H1 (cell line): Measurements from ENCODE around the gene OR5AU1. TPM values are rescaled to one million over a fixed set of nuclear protein-coding genes. Genes with fewer than 3 reads are reported as not detected.

Experiments
- BACH1 ChIP-seq: IDR thresholded peaks from 2 replicates; pipeline ENCODE4 v1.6.1; 2012; ENCODE audit warnings: low read length, improper control_type of control experiment
- BRCA1 ChIP-seq: IDR thresholded peaks from 2 replicates; pipeline ENCODE4 v1.6.1; 2012; ENCODE audit warnings: low read depth, low read length, improper control_type of control experiment
- CTBP2 ChIP-seq: IDR thresholded peaks from 2 replicates; pipeline ENCODE4 v1.7.0; 2011; ENCODE audit warnings: borderline replicate concordance, mild to moderate bottlenecking, moderate library complexity, mixed read lengths, low read length; ENCODE audit not compliant: insufficient read depth, insufficient read length
- CTCF ChIP-seq, 3 experiments: IDR thresholded peaks; 1 replicate in 2 of 3; 2 replicates in 1 of 3; pipeline versions ENCODE4 v1.5.1 to v1.6.1; 2011; ENCODE audit warnings: low read length in 3 of 3, mild to moderate bottlenecking in 3 of 3, inconsistent platforms in 2 of 3, low read depth in 1 of 3, moderate library complexity in 1 of 3; ENCODE audit not compliant: insufficient read depth in 1 of 3; ENCODE audit errors: control extremely low read depth in 1 of 3
- JUND ChIP-seq: IDR thresholded peaks from 2 replicates; pipeline ENCODE4 v1.6.1; 2011; ENCODE audit warnings: mild to moderate bottlenecking, improper control_type of control experiment, low read length
- TCF12 ChIP-seq: IDR thresholded peaks from 2 replicates; pipeline ENCODE4 v1.6.1; 2011; ENCODE audit warnings: low read depth, mild to moderate bottlenecking, low read length
- polyA plus RNA-seq, 7 experiments: library from polyadenylated mRNA; depleted of rRNA in 3 of 7; stranded (reverse) in 5 of 7; unstranded in 2 of 7; fragments of >200 nt in 5 of 7; fragments of 200-250 nt in 2 of 7; gene quantifications; 1 replicate in 5 of 7; 2 replicates in 1 of 7; 4 replicates in 1 of 7; pipeline versions ENCODE4 v1.2.1 to v1.2.3, GENCODE V29; 2011 to 2013; ENCODE audit warnings: missing spikeins in 2 of 7, mixed read lengths in 2 of 7
- total RNA-seq: library from RNA; stranded (reverse); fragmentation: NEBNext Ultra II Directional; extraction: Animal tissue kit (Norgen Biotek cat#: 25700); gene quantifications from 2 replicates; pipeline ENCODE4 v1.2.1, GENCODE V29; 2021

The OR5AU1 gene
- total and polyA plus RNA-seq, 2 of the 8 experiments (the other 6 are each of a cell fraction or from before 2014, with no cell fraction given): not detected

- TF ChIP-seq JUND: no peak
- TF ChIP-seq BACH1: no peak
- TF ChIP-seq BRCA1: no peak
- no peak for TF ChIP-seq TCF12
- TF ChIP-seq CTCF (IDR thresholded peaks at IDR 0.05; ENCODE audit: control extremely low read depth in 1 of 3, insufficient read depth in 1 of 3, low read depth in 1 of 3, low read length in 3 of 3): no peak
- TF ChIP-seq CTBP2: no peak
Measured at GRCh38 chr14:21171128-21171527, 15.3 kb upstream of the OR5AU1 start (continued).
